Measurements from ENCODE around the gene SPNS2. TPM values are rescaled to one million over a fixed set of nuclear protein-coding genes. Genes with fewer than 3 reads are reported as not detected.

Gene SPNS2
- total RNA-seq, 1 donor from 2014 or later, result not detected

DNA sequence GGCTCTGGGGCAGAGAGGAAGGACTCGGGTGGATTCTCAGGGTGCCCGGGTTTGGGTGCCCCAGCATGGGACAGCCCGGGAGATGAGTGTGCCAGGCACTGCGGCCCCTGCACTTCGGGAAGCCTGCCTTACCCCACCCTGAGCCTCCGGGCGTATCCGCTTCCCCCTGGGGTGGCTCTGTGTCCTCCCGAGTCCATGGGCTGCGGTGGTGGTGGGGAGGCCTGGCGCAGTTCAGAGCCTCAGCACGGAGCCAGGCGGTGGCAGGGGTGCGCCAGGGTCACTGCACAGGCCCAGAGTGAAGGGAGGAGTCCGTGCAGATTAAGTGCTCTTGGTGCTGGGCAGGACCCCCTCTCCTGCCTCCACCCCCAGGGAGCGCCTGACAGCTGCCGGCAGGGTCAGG, 35.8 kb downstream of the SPNS2 start:
- Mint-ChIP-seq H3K4me1 (ENCODE audit: unreplicated experiment) (peaks cover 2% of the 10 kb centered on the region), H3K27ac (ENCODE audit: unreplicated experiment) (no peak overlapping the region), H3K27me3 (ENCODE audit: unreplicated experiment) (peaks cover 5% of the 10 kb centered on the region), H3K9me3 (ENCODE audit: unreplicated experiment) (no peaks in the 10 kb centered on the region), H3K4me3 (ENCODE audit: unreplicated experiment) (no peak overlapping the region), H3K36me3 (ENCODE audit: unreplicated experiment) (no peaks in the 10 kb centered on the region)
- TF ChIP-seq, protein P1, sequence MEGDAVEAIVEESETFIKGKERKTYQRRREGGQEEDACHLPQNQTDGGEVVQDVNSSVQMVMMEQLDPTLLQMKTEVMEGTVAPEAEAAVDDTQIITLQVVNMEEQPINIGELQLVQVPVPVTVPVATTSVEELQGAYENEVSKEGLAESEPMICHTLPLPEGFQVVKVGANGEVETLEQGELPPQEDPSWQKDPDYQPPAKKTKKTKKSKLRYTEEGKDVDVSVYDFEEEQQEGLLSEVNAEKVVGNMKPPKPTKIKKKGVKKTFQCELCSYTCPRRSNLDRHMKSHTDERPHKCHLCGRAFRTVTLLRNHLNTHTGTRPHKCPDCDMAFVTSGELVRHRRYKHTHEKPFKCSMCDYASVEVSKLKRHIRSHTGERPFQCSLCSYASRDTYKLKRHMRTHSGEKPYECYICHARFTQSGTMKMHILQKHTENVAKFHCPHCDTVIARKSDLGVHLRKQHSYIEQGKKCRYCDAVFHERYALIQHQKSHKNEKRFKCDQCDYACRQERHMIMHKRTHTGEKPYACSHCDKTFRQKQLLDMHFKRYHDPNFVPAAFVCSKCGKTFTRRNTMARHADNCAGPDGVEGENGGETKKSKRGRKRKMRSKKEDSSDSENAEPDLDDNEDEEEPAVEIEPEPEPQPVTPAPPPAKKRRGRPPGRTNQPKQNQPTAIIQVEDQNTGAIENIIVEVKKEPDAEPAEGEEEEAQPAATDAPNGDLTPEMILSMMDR (IDR thresholded peaks at IDR 0.05), result no peak
- no peak for DNase-seq (ENCODE audit: extremely low spot score, unreplicated experiment)

DNA sequence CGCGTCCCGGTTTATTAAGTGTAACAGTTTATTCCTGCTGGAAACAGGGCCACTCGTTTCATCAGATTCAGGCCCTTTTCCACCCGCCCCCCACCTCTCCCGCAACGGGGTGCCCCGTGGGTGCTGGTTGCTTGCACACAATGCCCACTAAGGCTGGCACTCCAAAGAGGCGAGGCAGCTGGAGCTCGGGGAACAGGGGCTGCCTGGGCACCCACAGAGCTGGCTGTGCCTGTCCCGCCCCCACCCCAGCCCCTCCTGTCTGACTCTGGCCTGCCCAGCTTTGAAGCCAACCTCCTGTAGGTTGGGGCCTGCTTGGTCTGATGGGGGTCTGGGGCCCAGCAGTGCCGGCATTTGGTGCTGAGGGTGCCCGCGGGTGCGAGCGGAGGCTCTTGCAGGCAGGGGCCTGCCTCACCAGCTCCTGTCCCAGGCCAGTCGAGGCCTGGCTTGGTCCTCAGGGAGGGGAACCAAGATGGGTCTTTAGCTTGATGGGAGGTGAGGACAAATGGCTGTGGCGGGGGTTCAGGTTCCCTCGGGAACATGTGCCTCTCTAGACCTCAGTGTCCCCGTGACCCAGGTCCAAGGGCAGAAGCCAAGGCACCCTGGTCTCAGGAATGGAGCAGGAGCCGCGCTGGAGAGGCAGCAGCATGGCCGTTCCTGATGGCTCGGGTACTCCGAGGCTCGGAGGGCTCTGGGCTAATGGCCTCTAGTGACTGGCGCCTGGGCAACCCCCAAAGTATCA, 36.4 kb downstream of the SPNS2 start:
- Mint-ChIP-seq H3K27ac (ENCODE audit: unreplicated experiment) (no peak overlapping the region), H3K4me3 (ENCODE audit: unreplicated experiment) (no peak overlapping the region), H3K4me1 (ENCODE audit: unreplicated experiment) (peaks cover 2% of the 10 kb centered on the region), H3K36me3 (ENCODE audit: unreplicated experiment) (peaks cover 3% of the 10 kb centered on the region), H3K27me3 (ENCODE audit: unreplicated experiment) (peaks cover 4% of the 10 kb centered on the region), H3K9me3 (ENCODE audit: unreplicated experiment) (no peaks in the 10 kb centered on the region)
- no peak for DNase-seq (ENCODE audit: extremely low spot score, unreplicated experiment)
- TF ChIP-seq, protein P1 (IDR thresholded peaks at IDR 0.05), result no peak

DNA sequence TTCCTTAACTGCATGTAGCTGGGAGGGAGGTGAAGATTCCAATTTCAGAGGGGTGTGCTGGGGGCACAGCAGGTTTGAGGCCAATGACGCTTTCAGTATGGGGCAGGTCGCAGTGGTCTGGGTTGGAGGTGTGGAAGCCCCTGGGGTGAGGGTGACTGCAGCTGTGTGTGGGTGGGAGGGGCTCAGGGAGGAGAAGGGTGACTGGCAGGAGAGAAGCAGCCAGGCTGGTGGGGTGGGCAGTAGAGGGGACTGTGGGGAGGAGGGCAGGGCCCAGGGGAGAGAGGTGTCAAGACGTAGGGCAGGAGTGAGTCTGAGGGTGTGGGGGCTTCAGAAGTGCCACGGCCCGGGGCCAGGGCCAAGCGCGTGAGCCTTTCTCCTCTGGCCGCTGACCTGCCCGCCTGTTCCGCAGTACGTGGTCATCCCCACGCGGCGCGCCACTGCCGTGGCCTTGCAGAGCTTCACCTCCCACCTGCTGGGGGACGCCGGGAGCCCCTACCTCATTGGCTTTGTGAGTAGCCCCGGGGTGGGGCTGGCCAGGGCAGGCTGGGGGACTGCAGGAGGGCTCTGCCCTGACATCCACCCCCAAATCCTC, 37.1 kb downstream of the SPNS2 start:
- Mint-ChIP-seq H3K4me1 (ENCODE audit: unreplicated experiment) (peaks cover 2% of the 10 kb centered on the region), H3K36me3 (ENCODE audit: unreplicated experiment) (peaks cover 3% of the 10 kb centered on the region), H3K4me3 (ENCODE audit: unreplicated experiment) (no peak overlapping the region), H3K9me3 (ENCODE audit: unreplicated experiment) (no peaks in the 10 kb centered on the region), H3K27ac (ENCODE audit: unreplicated experiment) (no peak overlapping the region), H3K27me3 (ENCODE audit: unreplicated experiment) (peaks cover 4% of the 10 kb centered on the region)
- TF ChIP-seq, protein P1 (IDR thresholded peaks at IDR 0.05), result no peak
- DNase-seq (ENCODE audit: extremely low spot score, unreplicated experiment), result no peak

DNA sequence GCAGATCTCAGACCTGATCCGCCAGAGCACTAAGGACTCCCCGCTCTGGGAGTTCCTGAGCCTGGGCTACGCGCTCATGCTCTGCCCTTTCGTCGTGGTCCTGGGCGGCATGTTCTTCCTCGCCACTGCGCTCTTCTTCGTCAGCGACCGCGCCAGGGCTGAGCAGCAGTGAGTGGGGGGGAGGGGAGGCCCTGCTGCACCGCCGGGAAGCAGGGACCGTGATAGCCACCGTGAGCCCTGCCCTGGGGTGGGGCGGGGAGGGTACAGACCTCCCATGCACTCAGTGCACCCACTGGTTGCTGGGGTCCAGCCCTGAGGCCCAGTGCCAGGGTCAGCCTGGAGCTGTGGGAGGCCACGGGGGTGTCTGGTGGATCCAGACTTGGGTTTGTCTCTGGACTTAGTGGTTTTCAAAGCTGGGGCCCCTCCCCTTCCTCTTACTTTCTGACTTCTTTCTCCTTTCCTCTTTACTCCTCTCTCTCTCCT, 37.6 kb downstream of the SPNS2 start:
- TF ChIP-seq, protein P1 (IDR thresholded peaks at IDR 0.05), result no peak
- no peak overlapping the region for H3K27ac Mint-ChIP-seq (ENCODE audit: unreplicated experiment)
- H3K4me1 Mint-ChIP-seq (ENCODE audit: unreplicated experiment), result peaks cover 2% of the 10 kb centered on the region
- DNase-seq (ENCODE audit: extremely low spot score, unreplicated experiment), result no peak
- H3K36me3 Mint-ChIP-seq (ENCODE audit: unreplicated experiment), result peaks cover 7% of the 10 kb centered on the region
- H3K4me3 Mint-ChIP-seq (ENCODE audit: unreplicated experiment), result no peak overlapping the region
- peaks cover 4% of the 10 kb centered on the region for H3K27me3 Mint-ChIP-seq (ENCODE audit: unreplicated experiment)
- H3K9me3 Mint-ChIP-seq (ENCODE audit: unreplicated experiment), result no peaks in the 10 kb centered on the region

DNA sequence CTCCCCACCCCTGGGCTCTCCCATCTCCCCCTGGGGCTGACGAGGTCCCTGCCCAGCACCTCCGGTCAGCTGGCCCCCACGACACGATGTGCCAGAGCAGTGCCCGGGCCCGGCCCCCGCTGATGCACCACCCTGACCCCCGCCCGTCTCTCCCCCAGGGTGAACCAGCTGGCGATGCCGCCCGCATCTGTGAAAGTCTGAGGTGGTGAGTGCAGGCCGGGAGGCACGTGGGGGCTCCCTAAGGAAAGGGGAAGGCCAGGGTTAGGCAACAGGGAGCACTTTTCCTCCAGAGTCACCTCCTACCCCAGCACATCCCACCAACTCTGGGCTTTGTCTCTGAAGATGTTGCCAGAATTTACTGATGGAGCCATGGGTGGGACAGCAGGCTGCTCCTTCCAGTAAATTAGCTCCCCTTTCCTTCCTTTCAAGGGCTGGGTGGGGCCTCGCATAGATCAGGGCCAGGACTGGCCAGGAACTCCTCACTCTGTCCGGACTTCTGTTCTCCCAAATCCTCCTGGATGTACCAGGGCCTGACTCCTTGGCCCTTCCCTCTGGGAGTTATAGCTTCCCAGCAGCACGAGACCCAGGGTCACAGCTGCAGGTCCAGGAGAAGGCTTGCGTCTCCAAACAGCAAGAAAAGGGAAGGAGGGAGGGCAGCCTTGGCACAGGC, 38.2 kb downstream of the SPNS2 start:
- no peak overlapping the region for H3K27ac Mint-ChIP-seq (ENCODE audit: unreplicated experiment)
- H3K9me3 Mint-ChIP-seq (ENCODE audit: unreplicated experiment), result no peaks in the 10 kb centered on the region
- peaks cover 9% of the 10 kb centered on the region for H3K36me3 Mint-ChIP-seq (ENCODE audit: unreplicated experiment)
- H3K4me1 Mint-ChIP-seq (ENCODE audit: unreplicated experiment), result peaks cover 2% of the 10 kb centered on the region
- H3K27me3 Mint-ChIP-seq (ENCODE audit: unreplicated experiment), result peaks cover 4% of the 10 kb centered on the region
- TF ChIP-seq, protein P1 (IDR thresholded peaks at IDR 0.05), result no peak
- no peak for DNase-seq (ENCODE audit: extremely low spot score, unreplicated experiment)
- no peak overlapping the region for H3K4me3 Mint-ChIP-seq (ENCODE audit: unreplicated experiment)

All from osteocyte (in vitro differentiated cells).